IMR-90 (cell line): Measurements from ENCODE around the gene OPTN. TPM values are rescaled to one million over a fixed set of nuclear protein-coding genes. Genes with fewer than 3 reads are reported as not detected.

ENCODE experiments used
- ATAC-seq: fragments of 200-7000 bp; cut with Tn5 transposase; 2 replicates; pipeline ENCODE4 v1.9.1; 2020; ENCODE audit warnings: low read depth, mild to moderate bottlenecking, moderate library complexity
- BruUV-seq: library from RNA; stranded (reverse); fragments of 400-500 nt; replicated peaks from 2 replicates; lab custom pipeline; 2021; lab: Mats Ljungman, UMichigan
- CTCF ChIA-PET: fragments of 300-600 bp; formaldehyde crosslinking; extraction: SDS; loops from one replicate; lab custom pipeline; 2021; ENCODE audit warnings: antibody characterized with exemption; lab: Yijun Ruan, JAX
- POLR2A ChIA-PET: fragments of 300-600 bp; sonication (Branson Sonifier 250); formaldehyde crosslinking; loops from one replicate; lab custom pipeline; 2022; ENCODE audit warnings: antibody characterized with exemption; ENCODE audit not compliant: unreplicated experiment; lab: Charles Lee
- DNase-seq: peaks from one replicate; pipeline ENCODE4 v3.0.0; 2013
- H2AFZ ChIP-seq: replicated peaks from 2 replicates; pipeline ENCODE3; 2013; ENCODE audit warnings: low read length, mild to moderate bottlenecking; ENCODE audit not compliant: poor library complexity
- H2AK5ac ChIP-seq: 2 replicates; pipeline ENCODE4 v1.6.1; 2013; ENCODE audit warnings: low read depth, low read length, inconsistent platforms
- H2AK9ac ChIP-seq: replicated peaks from 2 replicates; pipeline ENCODE3; 2013; ENCODE audit warnings: mild to moderate bottlenecking, low read depth, low read length, moderate library complexity; ENCODE audit not compliant: poor library complexity
- H2BK120ac ChIP-seq: 2 replicates; pipeline ENCODE4 v1.6.1; 2013; ENCODE audit warnings: low read depth, low read length, inconsistent platforms
- H2BK15ac ChIP-seq: 3 replicates; pipeline ENCODE4 v1.6.1; 2013; ENCODE audit warnings: low read depth, low read length, inconsistent platforms
- H2BK20ac ChIP-seq: 2 replicates; pipeline ENCODE4 v1.6.1; 2013; ENCODE audit warnings: low read depth, mild to moderate bottlenecking, inconsistent platforms, low read length, moderate library complexity
- H2BK5ac ChIP-seq: 2 replicates; pipeline ENCODE4 v1.6.1; 2013; ENCODE audit warnings: mild to moderate bottlenecking, low read depth, low read length, inconsistent platforms; ENCODE audit not compliant: poor library complexity, severe bottlenecking
- H3K14ac ChIP-seq: replicated peaks from 2 replicates; pipeline ENCODE4 v1.6.1; 2013; ENCODE audit warnings: low read depth, low read length, inconsistent platforms
- H3K18ac ChIP-seq: 2 replicates; pipeline ENCODE4 v1.6.1; 2013; ENCODE audit warnings: low read depth, low read length, control low read depth
- H3K23ac ChIP-seq: 2 replicates; pipeline ENCODE4 v1.6.1; 2013; ENCODE audit warnings: low read depth, low read length, inconsistent platforms
- H3K27ac ChIP-seq: 2 replicates; pipeline ENCODE4 v1.5.1; 2013; ENCODE audit warnings: mild to moderate bottlenecking, control low read depth, low read length; ENCODE audit not compliant: insufficient read depth
- H3K27me3 ChIP-seq: 2 replicates; pipeline ENCODE4 v1.6.1; 2013; ENCODE audit warnings: low read length; ENCODE audit not compliant: control insufficient read depth, insufficient read depth
- H3K36me3 ChIP-seq: 2 replicates; pipeline ENCODE4 v1.6.1; 2013; ENCODE audit warnings: low read length, mixed read lengths; ENCODE audit not compliant: control insufficient read depth, insufficient read depth
- H3K4ac ChIP-seq: 2 replicates; pipeline ENCODE4 v1.6.1; 2013; ENCODE audit warnings: low read depth, low read length, inconsistent platforms
- H3K4me1 ChIP-seq: 2 replicates; pipeline ENCODE4 v1.6.1; 2013; ENCODE audit warnings: low read length, mixed read lengths; ENCODE audit not compliant: control insufficient read depth, insufficient read depth
- H3K4me2 ChIP-seq: 2 replicates; pipeline ENCODE4 v1.6.1; 2013; ENCODE audit warnings: low read depth, mild to moderate bottlenecking, control low read depth, low read length, moderate library complexity
- H3K4me3 ChIP-seq: 2 replicates; pipeline ENCODE4 v1.5.1; 2013; ENCODE audit warnings: low read depth, mild to moderate bottlenecking, control low read depth, low read length, moderate library complexity; ENCODE audit not compliant: insufficient read depth
- H3K56ac ChIP-seq: 2 replicates; pipeline ENCODE4 v1.6.1; 2013; ENCODE audit warnings: low read length, inconsistent platforms; ENCODE audit not compliant: insufficient read depth; ENCODE audit errors: extremely low read depth
- H3K79me1 ChIP-seq, 2 experiments: 2 replicates each; pipeline ENCODE4 v1.6.1; 2013; ENCODE audit warnings: low read length in 2 of 2, inconsistent platforms in 1 of 2, low read depth in 1 of 2
- H3K9ac ChIP-seq: 2 replicates; pipeline ENCODE4 v1.6.1; 2013; ENCODE audit warnings: low read depth, low read length, control low read depth
- H3K9me1 ChIP-seq: 2 replicates; pipeline ENCODE4 v1.6.1; 2013; ENCODE audit warnings: low read length, inconsistent platforms; ENCODE audit not compliant: insufficient read depth
- H3K9me3 ChIP-seq: 2 replicates; pipeline ENCODE4 v1.6.1; 2013; ENCODE audit warnings: low read length; ENCODE audit not compliant: control insufficient read depth, insufficient read depth
- H4K20me1 ChIP-seq: 2 replicates; pipeline ENCODE4 v1.6.1; 2013; ENCODE audit warnings: low read length, inconsistent platforms; ENCODE audit not compliant: insufficient read depth
- H4K5ac ChIP-seq: 2 replicates; pipeline ENCODE4 v1.6.1; 2013; ENCODE audit warnings: mild to moderate bottlenecking, low read depth, low read length, control low read depth
- H4K8ac ChIP-seq, 2 experiments: 2 replicates each; pipeline ENCODE4 v1.6.1; 2013; ENCODE audit warnings: low read depth in 2 of 2, low read length in 2 of 2, control low read depth in 1 of 2, inconsistent platforms in 1 of 2
- H4K91ac ChIP-seq: 2 replicates; pipeline ENCODE4 v1.6.1; 2013; ENCODE audit warnings: low read depth, low read length, inconsistent platforms; ENCODE audit not compliant: insufficient read depth
- BHLHE40 ChIP-seq: fragments of 150-350 bp; IDR thresholded peaks from 2 replicates; pipeline ENCODE4 v1.6.1; 2016; ENCODE audit warnings: mild to moderate bottlenecking, low read depth, low read length
- CEBPB ChIP-seq: IDR thresholded peaks from 2 replicates; pipeline ENCODE4 v1.6.1; 2012; ENCODE audit warnings: low read depth, low read length, improper control_type of control experiment
- CHD1 ChIP-seq: IDR thresholded peaks from 2 replicates; pipeline ENCODE4 v1.6.1; 2012; ENCODE audit warnings: low read depth, low read length, improper control_type of control experiment
- FOS ChIP-seq: fragments of 150-350 bp; IDR thresholded peaks from 2 replicates; pipeline ENCODE4 v1.6.1; 2016; ENCODE audit warnings: low read depth, low read length
- MAFK ChIP-seq: IDR thresholded peaks from 2 replicates; pipeline ENCODE4 v1.6.1; 2012; ENCODE audit warnings: low read depth, low read length, improper control_type of control experiment
- MAZ ChIP-seq: IDR thresholded peaks from 2 replicates; pipeline ENCODE4 v1.6.1; 2012; ENCODE audit warnings: low read depth, mild to moderate bottlenecking, low read length, improper control_type of control experiment, moderate library complexity, borderline replicate concordance
- MXI1 ChIP-seq: IDR thresholded peaks from 2 replicates; pipeline ENCODE4 v1.6.1; 2012; ENCODE audit warnings: low read depth, mild to moderate bottlenecking, low read length, moderate library complexity, borderline replicate concordance
- NFE2L2 ChIP-seq: fragments of 150-350 bp; IDR thresholded peaks from 2 replicates; pipeline ENCODE4 v1.6.1; 2016; ENCODE audit warnings: low read depth, mild to moderate bottlenecking, low read length
- POLR2A ChIP-seq: IDR thresholded peaks from 2 replicates; pipeline ENCODE4 v1.6.1; 2012; ENCODE audit warnings: mild to moderate bottlenecking, low read depth, low read length
- RAD21 ChIP-seq: IDR thresholded peaks from 2 replicates; pipeline ENCODE4 v1.6.1; 2012; ENCODE audit warnings: low read length, improper control_type of control experiment
- RCOR1 ChIP-seq: IDR thresholded peaks from 2 replicates; pipeline ENCODE4 v1.6.1; 2012; ENCODE audit warnings: mild to moderate bottlenecking, low read length, improper control_type of control experiment; ENCODE audit not compliant: insufficient replicate concordance
- RFX5 ChIP-seq: IDR thresholded peaks from 2 replicates; pipeline ENCODE4 v1.8.0; 2012; ENCODE audit warnings: low read depth, mild to moderate bottlenecking, low read length, moderate library complexity
- SMC3 ChIP-seq: fragments of 150-350 bp; IDR thresholded peaks from 2 replicates; pipeline ENCODE4 v1.6.1; 2016; ENCODE audit warnings: low read depth, mild to moderate bottlenecking, antibody characterized with exemption, low read length, moderate library complexity
- WGBS, 2 experiments: methylation state at CpG; one replicate each; pipeline versions ENCODE4 v1.1.5 to v1.1.7; 2013; ENCODE audit warnings: missing lambda C conversion rate in 2 of 2; ENCODE audit not compliant: insufficient read length in 1 of 2; ENCODE audit errors: extremely low coverage in 2 of 2; 5-methylcytosine and 5-hydroxymethylcytosine counted together
- dilution Hi-C: fragments of 300-500 bp; cut with HindIII; formaldehyde crosslinking; loops from one replicate; pipeline ENCODE4 v1.14.3; 2018; ENCODE audit warnings: low sequenced_read_pairs; ENCODE audit not compliant: unreplicated experiment
- in situ Hi-C: fragments of 300-500 bp; cut with MboI; formaldehyde crosslinking; loops from 3 replicates; pipeline ENCODE4 v1.14.3; 2019; ENCODE audit warnings: low sequenced_read_pairs, inconsistent platforms, mixed read lengths
- intact Hi-C: fragments of 100-400 bp; cut with micrococcal nuclease; formaldehyde crosslinking; loops from 2 replicates; pipeline ENCODE4 v1.10.0; 2022
- polyA plus RNA-seq, 3 experiments: library from polyadenylated mRNA; depleted of rRNA; stranded (reverse); fragments of >200 nt; gene quantifications; 2 replicates each; pipeline ENCODE4 v1.2.3, GENCODE V29; 2012; ENCODE audit warnings: low replicate concordance in 1 of 3
- total RNA-seq: library from RNA; depleted of rRNA; stranded (reverse); fragments of >200 nt; gene quantifications from 2 replicates; pipeline ENCODE4 v1.2.3, GENCODE V29; 2012
- TF ChIP-seq, protein P1 (sequence below): fragments of 150-350 bp; IDR thresholded peaks from 2 replicates; pipeline ENCODE4 v1.6.1; 2017; ENCODE audit warnings: mild to moderate bottlenecking, antibody characterized with exemption, low read length, low read depth
- TF ChIP-seq, protein P2 (sequence below): conservative IDR thresholded peaks from 2 replicates; pipeline ENCODE4 v1.5.1; 2012; ENCODE audit warnings: mild to moderate bottlenecking, low read depth, low read length, improper control_type of control experiment

The OPTN gene
- total and polyA plus RNA-seq, 2 of the 4 experiments (the other 2 are of a cell fraction), result 34.8 to 41.4 TPM

DNA sequence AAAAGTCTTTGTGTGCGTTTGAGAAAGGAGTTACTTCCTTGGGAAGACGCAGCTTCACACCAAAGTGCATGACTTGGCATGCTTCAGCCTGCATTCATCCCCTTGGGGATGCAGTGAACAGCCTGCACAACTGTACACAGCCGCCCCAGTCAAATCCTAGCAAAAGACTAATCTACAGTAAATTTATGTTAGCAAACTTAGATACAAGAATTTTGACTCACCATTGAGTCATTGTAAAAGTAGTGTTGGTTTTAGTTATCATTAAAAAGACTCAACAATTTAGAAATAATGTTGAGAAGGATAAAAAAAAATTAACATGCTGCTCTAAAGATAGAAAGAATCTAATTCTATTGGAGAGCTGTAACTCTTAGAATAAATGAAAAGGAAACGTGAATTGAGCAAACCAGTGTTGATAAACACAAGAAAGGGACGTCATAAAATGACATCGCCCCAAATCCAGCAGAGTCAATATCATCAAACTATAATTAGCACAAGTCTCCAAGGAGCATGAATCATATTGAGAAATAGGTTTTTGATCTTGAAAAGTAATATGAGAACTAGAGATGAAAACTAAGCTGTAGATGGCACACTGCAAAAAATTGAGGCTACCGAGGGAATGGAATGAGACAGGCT, 11.9 kb upstream of the OPTN start (continued):
- TF ChIP-seq FOS (peak; percentile 65), RAD21 (no peak)

DNA sequence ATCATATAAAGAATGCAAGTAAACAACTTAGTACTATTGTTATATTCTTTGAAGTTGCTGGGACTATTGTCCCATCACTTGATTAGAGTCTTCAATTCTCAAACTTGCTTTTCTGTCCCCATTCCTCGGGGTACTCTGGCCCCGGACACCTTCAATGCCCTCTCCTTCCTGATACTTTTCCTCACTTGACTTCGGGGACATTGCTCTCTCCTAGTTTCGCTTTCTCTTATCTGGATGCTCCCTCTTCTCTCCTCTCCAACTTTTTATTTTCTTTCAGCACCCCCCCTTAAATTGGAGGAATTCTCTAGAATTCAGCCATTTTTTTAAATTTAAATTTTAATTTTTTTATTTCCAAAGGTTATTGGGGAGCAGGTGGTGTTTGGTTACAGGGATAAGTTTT, 10.6 kb upstream of the OPTN start:
- no peak overlapping the region for H2BK5ac ChIP-seq
- no peak overlapping the region for H2AK9ac ChIP-seq
- no peak overlapping the region for H3K14ac ChIP-seq
- no peak overlapping the region for H3K9ac ChIP-seq
- H3K79me1 ChIP-seq, result no peaks in the 10 kb centered on the region
- ChIA-PET POLR2A (no interaction called here), CTCF (no interaction called here)
- no peak overlapping the region for H4K8ac ChIP-seq
- in situ Hi-C loops, result no loop called here
- H3K4me2 ChIP-seq, result no peak overlapping the region
- H2AFZ ChIP-seq, result no peak overlapping the region
- no peak overlapping the region for H3K4ac ChIP-seq
- 0 out of 2 replicates have a peak overlapping the region, but pooled peaks have one; percentile 40 for H2AK5ac ChIP-seq
- DNase-seq (no peak), ATAC-seq (no peak)
- H3K4me1 ChIP-seq, result peaks cover 8% of the 10 kb centered on the region
- peaks cover 9% of the 10 kb centered on the region for H3K9me3 ChIP-seq
- H2BK20ac ChIP-seq, result no peak overlapping the region; the same call in 1 of the 2 replicates
- no peaks in the 10 kb centered on the region for H3K36me3 ChIP-seq
- WGBS, 2 experiments, result 61% methylated on average over 3 of the region's 4 CpGs; no CpG with 5 or more reads in 1 of the 2 experiments
- H3K4me3 ChIP-seq, result no peak overlapping the region
- peaks cover 9% of the 10 kb centered on the region; the same call in 1 of the 2 replicates for H3K9me1 ChIP-seq
- peaks cover 3% of the 10 kb centered on the region; the same call in 1 of the 2 replicates for H4K20me1 ChIP-seq
- no peak overlapping the region for H4K91ac ChIP-seq
- no peaks in the 10 kb centered on the region for H3K27me3 ChIP-seq
- intact Hi-C loops, result no loop called here
- H2BK15ac ChIP-seq, result no peak overlapping the region
- no peak overlapping the region for H4K5ac ChIP-seq
- no peak overlapping the region for H2BK120ac ChIP-seq
- no TSS peak for BruUV-seq
- no peak overlapping the region for H3K18ac ChIP-seq
- no peak overlapping the region for H3K23ac ChIP-seq
- dilution Hi-C loops, result no loop called here
- no peak overlapping the region for H3K56ac ChIP-seq
- no peak overlapping the region for H3K27ac ChIP-seq
- no peak for TF ChIP-seq SMC3
- no peak for TF ChIP-seq MXI1
- TF ChIP-seq, protein P1, sequence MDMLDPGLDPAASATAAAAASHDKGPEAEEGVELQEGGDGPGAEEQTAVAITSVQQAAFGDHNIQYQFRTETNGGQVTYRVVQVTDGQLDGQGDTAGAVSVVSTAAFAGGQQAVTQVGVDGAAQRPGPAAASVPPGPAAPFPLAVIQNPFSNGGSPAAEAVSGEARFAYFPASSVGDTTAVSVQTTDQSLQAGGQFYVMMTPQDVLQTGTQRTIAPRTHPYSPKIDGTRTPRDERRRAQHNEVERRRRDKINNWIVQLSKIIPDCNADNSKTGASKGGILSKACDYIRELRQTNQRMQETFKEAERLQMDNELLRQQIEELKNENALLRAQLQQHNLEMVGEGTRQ, result no peak
- TF ChIP-seq CHD1, result no peak
- TF ChIP-seq RFX5, result no peak
- no peak for TF ChIP-seq RAD21
- TF ChIP-seq CEBPB, result no peak
- no peak for TF ChIP-seq FOS
- no peak for TF ChIP-seq BHLHE40
- no peak for TF ChIP-seq MAFK
- TF ChIP-seq, protein P2, sequence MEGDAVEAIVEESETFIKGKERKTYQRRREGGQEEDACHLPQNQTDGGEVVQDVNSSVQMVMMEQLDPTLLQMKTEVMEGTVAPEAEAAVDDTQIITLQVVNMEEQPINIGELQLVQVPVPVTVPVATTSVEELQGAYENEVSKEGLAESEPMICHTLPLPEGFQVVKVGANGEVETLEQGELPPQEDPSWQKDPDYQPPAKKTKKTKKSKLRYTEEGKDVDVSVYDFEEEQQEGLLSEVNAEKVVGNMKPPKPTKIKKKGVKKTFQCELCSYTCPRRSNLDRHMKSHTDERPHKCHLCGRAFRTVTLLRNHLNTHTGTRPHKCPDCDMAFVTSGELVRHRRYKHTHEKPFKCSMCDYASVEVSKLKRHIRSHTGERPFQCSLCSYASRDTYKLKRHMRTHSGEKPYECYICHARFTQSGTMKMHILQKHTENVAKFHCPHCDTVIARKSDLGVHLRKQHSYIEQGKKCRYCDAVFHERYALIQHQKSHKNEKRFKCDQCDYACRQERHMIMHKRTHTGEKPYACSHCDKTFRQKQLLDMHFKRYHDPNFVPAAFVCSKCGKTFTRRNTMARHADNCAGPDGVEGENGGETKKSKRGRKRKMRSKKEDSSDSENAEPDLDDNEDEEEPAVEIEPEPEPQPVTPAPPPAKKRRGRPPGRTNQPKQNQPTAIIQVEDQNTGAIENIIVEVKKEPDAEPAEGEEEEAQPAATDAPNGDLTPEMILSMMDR, result no peak
- TF ChIP-seq POLR2A, result no peak
- TF ChIP-seq RCOR1, result no peak
- no peak for TF ChIP-seq NFE2L2
- no peak for TF ChIP-seq MAZ
